Heart right ventricle (tissue), 16 donors: ENCODE results near the gene CPA5. TPM values are rescaled to one million over a fixed set of nuclear protein-coding genes. Genes with fewer than 3 reads are reported as not detected.

ENCODE experiments used
- ATAC-seq, 8 donors: fragments of 200-7000 bp; cut with Tn5 transposase; one replicate each; pipeline ENCODE4 v1.9.1; 2020; ENCODE audit warnings: mild to moderate bottlenecking in 8 of 8, moderate library complexity in 8 of 8, moderate number of reproducible peaks in 1 of 8
- DNase-seq, 2 donors: peaks; one replicate each; pipeline ENCODE4 v3.0.0-alpha.2; 2020
- H3K27ac ChIP-seq, 10 donors: fragments of 200-600 bp; sonication (generic) in 2 of 10; one replicate each; pipeline versions ENCODE4 v1.5.0 to v1.8.0; 2020 to 2022; ENCODE audit warnings: mild to moderate bottlenecking in 3 of 10
- H3K27me3 ChIP-seq, 7 donors: fragments of 200-600 bp; one replicate each; pipeline ENCODE4 v1.8.0; 2021 to 2022; ENCODE audit warnings: mild to moderate bottlenecking in 2 of 7
- H3K36me3 ChIP-seq, 9 donors: fragments of 200-600 bp; sonication (generic) in 1 of 9; one replicate each; pipeline versions ENCODE4 v1.5.0 to v1.8.0; 2020 to 2022; ENCODE audit warnings: mild to moderate bottlenecking in 2 of 9
- H3K4me1 ChIP-seq, 9 donors: fragments of 200-600 bp; sonication (generic) in 1 of 9; one replicate each; pipeline versions ENCODE4 v1.5.0 to v1.8.0; 2020 to 2022; ENCODE audit warnings: mild to moderate bottlenecking in 4 of 9
- H3K4me3 ChIP-seq, 10 donors: fragments of 200-600 bp; sonication (generic) in 2 of 10; one replicate each; pipeline versions ENCODE4 v1.5.0 to v1.8.0; 2020 to 2022; ENCODE audit warnings: mild to moderate bottlenecking in 7 of 10, moderate library complexity in 2 of 10
- H3K9me3 ChIP-seq, 11 donors: fragments of 200-600 bp in 10 of 11; sonication (generic) in 2 of 11; one replicate each; pipeline versions ENCODE4 v1.5.0 to v1.8.0; 2013 to 2022; ENCODE audit warnings: mild to moderate bottlenecking in 2 of 11, control low read depth in 1 of 11, moderate library complexity in 1 of 11
- CTCF ChIP-seq, 9 donors: fragments of 200-600 bp; sonication (generic) in 2 of 9; IDR thresholded peaks; one replicate each; pipeline versions ENCODE4 v1.5.0 to v1.8.0; 2021 to 2022; ENCODE audit warnings: antibody characterized with exemption in 9 of 9, mild to moderate bottlenecking in 5 of 9, moderate library complexity in 1 of 9
- WGBS, 2 donors: extraction: QIAGEN DNeasy Blood & Tissue Kit; methylation state at CpG; one replicate each; pipeline ENCODE4 v1.1.7; 2013; ENCODE audit warnings: inconsistent platforms in 1 of 2; 5-methylcytosine and 5-hydroxymethylcytosine counted together
- intact Hi-C, 10 donors: fragments of 100-400 bp; cut with DNase I; formaldehyde crosslinking; loops; one replicate each; pipeline versions ENCODE4 v1.11.1 to v1.14.2; 2022
- polyA plus RNA-seq, 2 donors: library from polyadenylated mRNA; stranded (reverse); fragments of 200-250 nt; gene quantifications; one replicate each; pipeline ENCODE4 v1.2.3, GENCODE V29; 2013
- total RNA-seq, 10 donors: library from RNA; stranded (reverse); fragmentation: NEBNext Ultra II Directional in 3 of 10; extraction: Animal tissue kit (Norgen Biotek cat#: 25700) in 3 of 10; gene quantifications; one replicate each; pipeline versions ENCODE4 v1.2.1 to v1.2.4, GENCODE V29; 2021 to 2023
- donor health status: Arrhythmogenic right ventricular cardiomyopathy.
- donor health status: ischemic (EF 13 %, LVEDD 7.1; RV severe dilation, severe dysfunction).
- donor health status: healthy with polysubstance abuse.
- donor health status: DM: no; HTN: yes; CAD: no.
- donor health status: DM: no; HTN: no; CAD: no.
- donor health status: ischemic (EF 25% LVEDD 6.9; RV normal size, moderate dysfunction).
- donor health status: ischemic (EF 25% LVEDD 5.7; RV mildly dilated, moderate dysfunction).
- donor health status: healthy.
- donor health status: DM: yes; HTN: yes; CAD: no.
- donor health status: Ischemic cardiomyopathy.
- donor health status: ischemic (EF 35%, LVEDD 5.7; RV mildly dilated, moderate dysfunction).
- donor health status: nonischemic (EF 11% LVEDD 7.7; RV severe dilation, severe dysfunction).
- donor health status: DM: yes; HTN: yes; CAD: no.
- donor health status: PGD.
- donor health status: ischemic (EF 29% LVEDD 5.4; RV normal size, mild dysfunction).
- donor health status: nonischemic (EF 23%, LVEDD 6.1; RV moderate dilation, normal function).

CPA5 gene
- total and polyA plus RNA-seq, 12 donors = 0.06 TPM; not detected in 11

GRCh38 chr7:130401101-130401500 lies 56.5 kb downstream of the CPA5 start:
- H3K4me3 ChIP-seq = no peak overlapping the region
- no peaks in the 10 kb centered on the region for H3K27me3 ChIP-seq
- DNase-seq = no peak
- H3K4me1 ChIP-seq = peaks cover 0 to 12% (median 0%) of the 10 kb centered on the region in 9 donors
- no peak overlapping the region for H3K27ac ChIP-seq
- no peak for TF ChIP-seq CTCF (IDR thresholded peaks at IDR 0.05)
- intact Hi-C loops = no loop called here
- no peaks in the 10 kb centered on the region for H3K9me3 ChIP-seq
- ATAC-seq = no peak
- H3K36me3 ChIP-seq = peaks cover 0 to 50% (median 2%) of the 10 kb centered on the region in 9 donors
- WGBS, 2 donors = 84 to 94% methylated on average over 1 of the region's 1 CpG

- ATAC-seq (no peak), DNase-seq (no peak)
- H3K4me3 ChIP-seq = no peak overlapping the region
- H3K27ac ChIP-seq = no peak overlapping the region
- no peak for TF ChIP-seq CTCF (IDR thresholded peaks at IDR 0.05)
- H3K9me3 ChIP-seq = no peaks in the 10 kb centered on the region
- intact Hi-C loops = no loop called here
- H3K27me3 ChIP-seq = no peaks in the 10 kb centered on the region
- peaks cover 0 to 12% (median 0%) of the 10 kb centered on the region in 9 donors for H3K4me1 ChIP-seq
- peaks cover 0 to 50% (median 2%) of the 10 kb centered on the region in 9 donors for H3K36me3 ChIP-seq
- 66 to 72% methylated on average over 3 of the region's 3 CpGs for WGBS, 2 donors
These were observed 57.0 kb downstream of the CPA5 start for GRCh38 chr7:130401578-130401977.

- Histone ChIP-seq H3K9me3 (no peaks in the 10 kb centered on the region), H3K4me1 (peaks cover 0 to 10% (median 5%) of the 10 kb centered on the region in 9 donors), H3K36me3 (peaks cover 0 to 33% (median 2%) of the 10 kb centered on the region in 9 donors), H3K27ac (no peak overlapping the region), H3K4me3 (no peak overlapping the region), H3K27me3 (no peaks in the 10 kb centered on the region)
- intact Hi-C loops = no loop called here
- ATAC-seq (no peak), DNase-seq (no peak)
- TF ChIP-seq CTCF (IDR thresholded peaks at IDR 0.05) = no peak
- WGBS, 2 donors = 88 to 90% methylated on average over 2 of the region's 2 CpGs
These were observed 60.4 kb downstream of the CPA5 start for GRCh38 chr7:130405003-130405402.

GRCh38 chr7:130409067-130409711 lies 64.6 kb downstream of the CPA5 start:
- Histone ChIP-seq H3K4me3 (no peak overlapping the region), H3K27me3 (no peaks in the 10 kb centered on the region), H3K27ac (no peak overlapping the region), H3K4me1 (peaks cover 0 to 10% (median 0%) of the 10 kb centered on the region in 9 donors), H3K36me3 (peaks cover 0 to 7% (median 0%) of the 10 kb centered on the region in 9 donors), H3K9me3 (no peaks in the 10 kb centered on the region)
- intact Hi-C loops = no loop called here
- ATAC-seq (no peak), DNase-seq (no peak)
- TF ChIP-seq CTCF (IDR thresholded peaks at IDR 0.05) = no peak
- 62 to 66% methylated on average over 3 of the region's 3 CpGs for WGBS, 2 donors
